NCI-H187 treated with DMSO at 0.1 percent for 48 hours (cell line): ENCODE data around the gene AHRR.

Experiments
- DNase-seq: peaks from one replicate; lab custom pipeline; 2025; lab: John Stamatoyannopoulos, UW

The AHRR gene

GRCh38 chr5:321726-322251 lies 275 bp downstream of the AHRR start:
- no peak for DNase-seq

GRCh38 chr5:322281-322941 lies 897 bp downstream of the AHRR start:
- DNase-seq: no peak

DNA sequence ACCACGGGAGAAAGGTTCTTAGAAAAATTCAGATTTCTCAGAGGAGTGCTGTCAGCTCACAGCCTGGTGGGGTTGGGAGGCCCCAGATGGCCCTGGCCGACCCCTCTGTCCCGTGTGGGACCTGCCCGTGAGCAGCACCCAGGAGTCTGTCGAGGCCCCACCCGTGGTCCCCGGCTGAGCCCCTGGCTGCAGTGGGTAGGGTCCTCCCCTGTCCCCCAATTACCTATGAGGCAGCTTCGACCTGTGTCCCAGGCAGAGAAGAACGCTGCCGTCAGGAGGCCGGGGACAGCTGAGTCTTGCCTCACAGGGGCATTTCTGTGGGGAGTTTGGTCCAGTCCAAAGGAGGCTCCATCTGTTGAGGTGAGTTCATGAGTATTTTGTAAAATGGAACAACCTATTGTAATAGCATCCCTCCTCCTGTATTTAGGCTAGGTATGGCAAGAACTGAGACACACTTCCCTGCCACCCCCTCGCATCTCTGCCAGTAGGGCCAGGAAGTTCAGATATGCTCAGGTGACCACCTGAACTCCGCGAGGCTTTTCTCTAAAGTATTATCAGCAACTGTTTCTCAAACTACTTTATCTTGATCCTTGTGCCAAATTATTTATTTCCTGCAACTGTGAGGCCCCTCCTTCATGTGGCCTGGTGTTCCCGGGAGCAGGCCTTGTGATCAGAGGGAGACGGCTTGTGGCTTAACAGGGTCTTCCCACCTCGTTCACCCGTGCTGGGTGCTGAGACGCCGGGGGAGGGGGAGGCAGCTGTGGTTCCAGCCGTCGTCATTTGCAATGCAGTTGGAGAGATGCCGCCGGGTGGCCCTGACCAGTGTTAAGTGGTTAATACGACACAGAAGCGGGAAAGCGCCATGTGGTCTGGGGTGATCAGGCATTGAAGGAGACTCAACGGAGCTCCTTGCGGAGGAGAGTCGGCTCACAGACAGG lies 1.7 kb downstream of the AHRR start:
- DNase-seq: no peak

GRCh38 chr5:324736-325612 lies 3.5 kb downstream of the AHRR start:
- no peak for DNase-seq

GRCh38 chr5:326109-326508 lies 4.6 kb downstream of the AHRR start:
- DNase-seq: no peak

- no peak for DNase-seq
These were observed 7.7 kb downstream of the AHRR start for GRCh38 chr5:329121-329735.

GRCh38 chr5:329768-330167 lies 8.3 kb downstream of the AHRR start:
- no peak for DNase-seq

DNA sequence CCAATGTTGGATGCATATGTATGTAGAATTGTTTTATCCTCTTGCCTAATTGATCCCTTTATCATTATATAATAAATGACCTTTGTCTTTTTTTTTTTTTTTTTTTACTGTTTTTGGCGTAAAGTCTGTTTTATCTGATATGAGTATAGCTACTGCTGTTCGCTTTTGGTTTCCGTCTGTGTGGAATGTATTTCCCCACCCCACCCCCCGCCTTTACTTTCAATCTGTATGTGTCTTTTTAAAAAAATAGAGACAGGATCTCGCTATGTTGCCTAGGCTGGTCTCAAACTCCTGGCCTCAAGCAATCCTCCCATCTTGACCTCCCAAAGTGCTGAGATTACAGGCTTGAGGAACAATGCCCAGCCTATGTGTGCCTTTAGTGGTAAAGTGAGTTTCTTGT lies 11.3 kb downstream of the AHRR start:
- no peak for DNase-seq

DNA sequence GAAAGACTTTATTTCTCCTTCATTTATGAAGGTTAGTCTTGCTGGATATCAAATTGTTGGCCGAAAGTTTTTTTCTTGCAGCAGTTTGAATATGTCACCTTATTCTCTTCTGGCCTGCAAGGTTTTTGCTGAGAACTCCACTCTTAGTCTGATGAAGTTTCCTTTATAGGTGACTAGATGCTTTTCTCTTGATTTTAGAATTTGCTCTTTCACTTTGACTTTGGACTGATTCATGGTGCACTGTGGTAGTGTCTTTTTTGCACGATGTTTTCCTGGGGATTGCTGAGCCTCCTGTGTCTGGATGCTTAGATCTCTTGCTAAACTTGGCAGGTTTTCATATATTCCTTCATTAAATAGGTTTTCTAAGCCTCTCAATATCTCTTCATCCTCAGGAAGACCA lies 12.4 kb downstream of the AHRR start:
- no peak for DNase-seq

- no peak for DNase-seq
These were observed 13.6 kb downstream of the AHRR start for GRCh38 chr5:334903-335739.

- no peak for DNase-seq
These were observed 14.2 kb downstream of the AHRR start for GRCh38 chr5:335740-336038.

GRCh38 chr5:337563-338130 lies 16.1 kb downstream of the AHRR start:
- no peak for DNase-seq

DNA sequence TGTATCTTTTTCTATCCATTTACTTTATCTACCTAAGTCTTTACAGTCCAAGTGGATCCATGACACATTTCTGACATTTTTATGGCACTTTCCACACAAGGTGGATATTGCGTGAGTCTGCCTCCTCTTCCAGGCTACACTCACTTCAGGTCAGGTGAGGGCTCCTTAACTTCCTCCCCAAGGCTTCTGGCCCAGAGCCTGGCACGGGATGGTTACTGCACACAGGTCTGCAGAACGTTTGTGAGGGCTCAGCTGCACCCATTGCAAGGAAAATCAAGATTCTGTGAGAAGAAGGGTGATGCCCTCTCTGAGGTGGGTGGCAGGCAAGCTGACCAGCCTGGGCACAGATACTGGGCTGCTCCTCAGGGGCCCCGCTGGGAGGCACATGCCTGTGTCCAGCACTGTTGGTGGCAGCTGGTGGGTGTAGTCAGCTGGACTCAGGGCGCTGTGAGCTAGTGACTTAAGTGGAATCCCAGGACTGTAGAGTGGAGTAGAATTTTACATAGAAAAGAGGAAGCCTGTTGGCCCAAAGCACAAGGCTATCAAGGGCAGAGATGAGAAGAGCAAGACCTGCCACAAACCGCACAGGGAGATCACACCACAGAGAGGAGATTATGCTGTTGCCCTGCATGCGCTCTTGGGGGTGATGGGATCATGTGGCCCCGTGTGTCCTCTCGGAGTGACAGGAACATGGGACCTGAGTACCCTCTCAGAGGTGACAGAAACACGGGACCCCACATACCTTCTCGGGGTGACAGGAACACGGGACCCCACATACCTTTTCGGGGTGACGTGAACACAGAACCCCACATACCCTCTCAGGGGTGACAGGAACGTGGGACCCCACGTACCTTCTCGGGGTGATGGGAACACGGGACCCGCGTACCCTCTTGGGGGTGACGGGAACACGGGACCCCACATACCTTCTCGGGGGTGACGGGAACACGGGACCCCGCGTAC lies 21.3 kb downstream of the AHRR start:
- no peak for DNase-seq

DNA sequence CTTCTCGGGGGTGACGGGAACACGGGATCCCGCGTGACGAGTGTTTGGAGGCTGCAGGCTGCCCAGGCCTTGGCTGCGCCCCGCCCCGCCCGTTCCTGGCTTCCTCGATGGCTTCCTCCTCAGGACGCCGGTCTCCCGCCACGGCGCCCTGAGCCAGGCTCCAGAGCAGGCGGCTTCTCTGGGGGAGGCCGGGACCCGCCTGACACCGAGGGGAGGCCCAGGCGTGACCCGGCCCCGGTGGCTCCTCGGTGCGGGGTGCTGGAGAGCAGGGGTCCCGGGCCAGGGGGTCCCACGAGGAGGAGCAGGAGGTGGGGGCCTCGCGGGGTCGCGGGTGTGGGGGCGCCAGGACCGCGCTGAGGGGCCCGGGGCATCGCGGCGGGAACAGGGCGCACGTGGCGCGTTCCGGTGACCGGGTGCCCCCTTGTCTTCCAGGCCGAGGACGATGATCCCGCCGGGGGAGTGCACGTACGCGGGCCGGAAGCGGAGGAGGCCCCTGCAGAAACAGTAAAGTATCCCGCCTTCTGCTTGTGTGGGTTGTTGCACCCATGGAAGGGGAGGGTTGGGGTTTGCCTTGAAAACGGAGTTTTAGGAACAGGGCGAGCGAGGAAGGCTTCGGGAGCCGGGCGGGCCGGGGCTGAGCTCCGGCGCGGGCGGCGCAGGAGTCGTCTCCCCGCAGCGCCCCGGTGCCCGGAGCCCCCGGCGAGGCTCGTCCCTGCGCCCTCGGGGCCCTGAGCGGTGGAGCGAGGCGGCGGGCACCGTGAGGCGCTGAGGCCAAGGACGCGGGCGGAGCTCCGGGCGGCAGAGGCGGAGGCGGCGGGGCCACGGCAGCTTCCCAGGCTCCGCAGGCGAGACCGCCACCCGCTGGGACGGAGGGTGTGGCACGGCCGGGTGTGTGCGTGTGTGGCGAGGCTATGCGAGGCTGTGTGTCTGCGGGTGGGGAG lies 22.2 kb downstream of the AHRR start:
- DNase-seq: no peak

- no peak for DNase-seq
These were observed 23.2 kb downstream of the AHRR start for GRCh38 chr5:344668-345067.

DNA sequence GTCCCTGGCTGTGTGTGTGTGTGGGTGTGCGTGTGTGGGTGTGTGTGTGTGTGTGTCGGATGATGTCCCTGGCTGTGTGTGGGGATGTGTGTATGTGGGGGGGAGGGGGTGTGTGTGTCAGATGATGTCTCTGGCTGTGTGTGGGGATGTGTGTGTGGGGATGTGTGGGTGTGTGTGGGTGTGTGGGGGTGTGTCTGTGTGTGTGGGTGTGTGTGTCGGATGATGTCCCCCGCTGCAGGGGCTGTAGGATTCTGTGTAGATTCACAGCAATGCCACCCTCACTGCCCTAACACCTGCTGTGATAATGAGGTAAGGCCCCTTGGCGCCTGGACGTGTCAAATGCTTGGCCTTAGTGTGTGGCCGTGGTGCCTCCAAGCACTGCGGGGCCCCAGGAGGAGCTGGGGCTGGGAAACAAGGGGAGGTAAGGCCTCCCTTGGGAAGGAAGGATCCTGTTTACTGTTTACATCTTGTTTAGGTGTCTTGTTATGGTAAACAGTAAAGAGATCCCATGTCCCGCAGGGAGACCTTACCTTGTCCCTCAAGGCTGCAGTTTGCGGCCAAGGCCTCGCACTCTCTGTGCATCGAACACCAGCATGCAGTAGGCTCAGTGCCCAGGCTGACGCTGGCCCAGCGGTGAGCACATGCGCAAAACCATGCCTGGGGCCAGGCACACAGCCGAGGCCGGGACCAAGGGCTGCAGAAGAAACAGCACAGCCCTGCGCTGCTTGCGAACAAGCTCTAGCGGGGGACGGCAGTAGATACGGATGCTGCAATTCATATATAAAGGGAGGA lies 24.1 kb downstream of the AHRR start:
- DNase-seq: no peak

GRCh38 chr5:346229-346935 lies 24.9 kb downstream of the AHRR start:
- no peak for DNase-seq
